GM12878 (cell line): ENCODE data around the gene MAVS. TPM values are rescaled to one million over a fixed set of nuclear protein-coding genes. Genes with fewer than 3 reads are reported as not detected.
A peak's percentile ranks its signal among the peaks of the same experiment; 100 is the strongest.
"Not testable (repeated sequence)": the region's sequence is repeated elsewhere in the genome, so short reads cannot be mapped to it uniquely, and the experiment has no call there.

Experiments used
- ATAC-seq: fragments of 200-7000 bp; cut with Tn5 transposase; 3 replicates; pipeline ENCODE4 v1.9.1; 2020; ENCODE audit warnings: mild to moderate bottlenecking, moderate library complexity
- BruUV-seq: library from RNA; stranded (reverse); fragments of 400-500 nt; replicated peaks from 2 replicates; lab custom pipeline; 2021; lab: Mats Ljungman, UMichigan
- CTCF ChIA-PET: fragments of 300-600 bp; sonication (Branson Sonifier 250); formaldehyde crosslinking; extraction: SDS; loops from one replicate; lab custom pipeline; 2021; ENCODE audit warnings: inconsistent platforms; lab: Yijun Ruan, JAX
- POLR2A ChIA-PET: fragments of 350-600 bp; formaldehyde crosslinking; extraction: SDS; loops from one replicate; lab custom pipeline; 2021; ENCODE audit warnings: inconsistent platforms; lab: Charles Lee
- RAD21 ChIA-PET: fragments of 300-600 bp; sonication (Branson Sonifier 250); formaldehyde crosslinking; loops from one replicate; lab custom pipeline; 2023; ENCODE audit warnings: antibody characterized with exemption; ENCODE audit not compliant: unreplicated experiment; lab: Charles Lee
- SMC1A ChIA-PET: fragments of 300-600 bp; sonication (Branson Sonifier 250); formaldehyde crosslinking; loops from one replicate; lab custom pipeline; 2023; ENCODE audit not compliant: unreplicated experiment, uncharacterized antibody; lab: Charles Lee
- DNase-seq: peaks from one replicate; pipeline ENCODE4 v3.0.0-alpha.2; 2011; ENCODE audit warnings: low read depth, low spot score
- FAIRE-seq: peaks from 3 replicates; lab custom pipeline; 2011; peaks lifted over from hg19 to GRCh38; lab: Jason Lieb, UNC
- H2AFZ ChIP-seq: 2 replicates; pipeline ENCODE4 v1.6.0; 2011; ENCODE audit warnings: low read depth, low read length, control low read depth; ENCODE audit not compliant: control insufficient read depth
- H3K27ac ChIP-seq: 2 replicates; pipeline ENCODE4 v1.5.1; 2011; ENCODE audit warnings: control low read depth; ENCODE audit not compliant: control insufficient read depth, insufficient read depth
- H3K27me3 ChIP-seq, 2 experiments: replicated peaks in 1 of 2; 2 replicates each; pipeline versions ENCODE4 v1.6.0 to v1.6.1; 2011; ENCODE audit warnings: low read length in 1 of 2; ENCODE audit not compliant: control insufficient read depth in 2 of 2, insufficient read depth in 2 of 2
- H3K36me3 ChIP-seq, 2 experiments: 2 replicates each; pipeline ENCODE4 v1.5.1; 2011; ENCODE audit warnings: low read length in 1 of 2; ENCODE audit not compliant: control insufficient read depth in 2 of 2, insufficient read depth in 2 of 2
- H3K4me1 ChIP-seq: 2 replicates; pipeline ENCODE4 v1.6.1; 2011; ENCODE audit warnings: mild to moderate bottlenecking, low read length, moderate library complexity, mixed read lengths; ENCODE audit not compliant: control insufficient read depth, insufficient read depth
- H3K4me2 ChIP-seq: 2 replicates; pipeline ENCODE4 v1.6.0; 2011; ENCODE audit warnings: control low read depth; ENCODE audit not compliant: control insufficient read depth, insufficient read depth
- H3K4me3 ChIP-seq: fragments of 200-600 bp; sonication (generic); 2 replicates; pipeline ENCODE4 v1.5.1; 2016
- H3K79me2 ChIP-seq: 2 replicates; pipeline ENCODE4 v1.6.0; 2011; ENCODE audit warnings: low read length; ENCODE audit not compliant: control insufficient read depth, insufficient read depth
- H3K9ac ChIP-seq: 2 replicates; pipeline ENCODE4 v1.8.0; 2011; ENCODE audit warnings: low read length, control low read depth, mixed read lengths; ENCODE audit not compliant: control insufficient read depth, insufficient read depth
- H3K9me3 ChIP-seq: replicated peaks from 3 replicates; pipeline ENCODE4 v1.5.1; 2011; ENCODE audit warnings: mild to moderate bottlenecking, low read length; ENCODE audit not compliant: control insufficient read depth, insufficient read depth
- H4K20me1 ChIP-seq: 2 replicates; pipeline ENCODE4 v1.6.0; 2011; ENCODE audit not compliant: control insufficient read depth, insufficient read depth
- TCF3 ChIP-seq: IDR thresholded peaks from 2 replicates; pipeline ENCODE4 v1.6.1; 2012; ENCODE audit warnings: low read depth, mild to moderate bottlenecking, low read length, borderline replicate concordance; ENCODE audit not compliant: insufficient read depth
- WGBS: methylation state at CpG from one replicate; pipeline ENCODE4 v1.1.6; 2016; ENCODE audit warnings: low lambda C conversion rate; ENCODE audit not compliant: insufficient replicate concordance, insufficient coverage; ENCODE audit errors: missing lambda C conversion rate; 5-methylcytosine and 5-hydroxymethylcytosine counted together
- in situ Hi-C: fragments of 300-500 bp; cut with MboI; formaldehyde crosslinking; loops from 9 replicates; pipeline ENCODE4 v1.14.3; 2018; ENCODE audit warnings: mixed read lengths
- intact Hi-C: fragments of 100-400 bp; cut with micrococcal nuclease; formaldehyde crosslinking; loops from one replicate; pipeline ENCODE4 v1.14.2; 2022; ENCODE audit not compliant: unreplicated experiment
- polyA plus RNA-seq, 11 experiments: library from polyadenylated mRNA; depleted of rRNA in 4 of 11; unstranded in 6 of 11; stranded (reverse) in 5 of 11; fragments of >200 nt; fragmentation: Nextera tagmentation in 4 of 11; fragmentation: Illumina TruSeq in 1 of 11; extraction: Ambion mirVana in 4 of 11; extraction: Trizol in 1 of 11; gene quantifications; 1 replicate in 1 of 11; 2 replicates in 10 of 11; pipeline versions ENCODE4 v1.2.1 to v1.2.3, GENCODE V29; 2011 to 2016; ENCODE audit warnings: inconsistent platforms in 2 of 11, missing spikeins in 2 of 11, low read depth in 1 of 11
- total RNA-seq, 4 experiments: library from RNA; depleted of rRNA in 3 of 4; stranded (reverse); fragments of >200 nt in 3 of 4; fragmentation: Illumina TruSeq in 1 of 4; extraction: Trizol in 1 of 4; gene quantifications; 2 replicates each; pipeline versions ENCODE4 v1.2.1 to v1.2.3, GENCODE V29; 2013 to 2021
- TF ChIP-seq, protein P1 (sequence below): fragments of 450-650 bp; IDR thresholded peaks from 2 replicates; pipeline ENCODE4 v1.6.1; 2016; ENCODE audit warnings: mild to moderate bottlenecking, moderate library complexity, borderline replicate concordance

The MAVS gene
- total and polyA plus RNA-seq, 10 of the 15 experiments (the other 5 are each of a cell fraction or from before 2014, with no cell fraction given) = 1.6 to 25.2 (median 12.6) TPM

DNA sequence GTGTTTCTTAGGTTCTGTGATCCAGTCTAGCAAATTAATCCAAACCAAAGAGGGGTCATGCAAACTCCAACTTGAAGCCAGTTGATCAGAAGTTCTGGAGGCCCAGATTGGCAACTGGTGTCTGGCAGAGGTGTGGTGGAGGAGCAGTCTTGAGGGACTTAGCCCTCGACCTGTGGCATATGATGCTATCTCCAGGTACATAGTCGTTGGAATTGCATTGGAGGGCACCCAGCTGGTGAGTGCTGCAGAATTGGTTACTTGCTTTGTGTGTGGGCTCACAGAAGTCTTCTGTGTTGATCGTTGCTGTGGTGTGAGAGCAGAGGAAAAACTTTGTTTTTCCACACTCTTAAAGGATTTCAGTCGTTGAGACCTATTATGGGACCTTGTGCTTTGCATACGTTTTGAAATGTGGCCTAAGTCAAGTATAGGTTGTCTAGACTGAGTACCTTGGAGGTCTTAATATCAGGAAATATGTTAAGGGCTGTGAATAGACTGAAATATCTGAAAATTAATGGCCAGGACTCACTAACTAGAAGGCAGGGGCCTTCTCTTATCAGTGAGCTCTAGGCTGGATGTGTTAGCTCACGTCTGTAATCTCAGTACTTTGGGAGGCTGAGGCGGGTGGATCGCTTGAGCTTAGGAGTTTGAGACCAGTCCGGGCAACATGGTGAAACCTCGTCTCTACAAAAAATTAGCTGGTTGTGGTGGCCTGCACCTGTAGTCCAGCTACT lies 50.4 kb downstream of the MAVS start:
- H2AFZ ChIP-seq = no peak overlapping the region
- peak overlapping the region; percentile 49 for H3K4me3 ChIP-seq
- WGBS = 16% methylated on average over 10 of the region's 10 CpGs
- ChIA-PET RAD21 (interaction anchor here (0.9 to 2.4 kb wide), 3 partner anchors 10 to 13 kb away, joined by 3 to 10 read pairs (median 4); no protein-coding TSS in a partner anchor), CTCF (interaction anchor here (1.4 kb wide), 1 partner anchor 10 kb away, joined by 9 read pairs; no protein-coding TSS in a partner anchor)
- TSS peak; percentile 6 for BruUV-seq
- H4K20me1 ChIP-seq = peaks cover 16% of the 10 kb centered on the region
- intact Hi-C loops = no loop called here
- peaks cover 93% of the 10 kb centered on the region for H3K79me2 ChIP-seq
- no peaks in the 10 kb centered on the region for H3K27me3 ChIP-seq
- TF ChIP-seq, protein P1, sequence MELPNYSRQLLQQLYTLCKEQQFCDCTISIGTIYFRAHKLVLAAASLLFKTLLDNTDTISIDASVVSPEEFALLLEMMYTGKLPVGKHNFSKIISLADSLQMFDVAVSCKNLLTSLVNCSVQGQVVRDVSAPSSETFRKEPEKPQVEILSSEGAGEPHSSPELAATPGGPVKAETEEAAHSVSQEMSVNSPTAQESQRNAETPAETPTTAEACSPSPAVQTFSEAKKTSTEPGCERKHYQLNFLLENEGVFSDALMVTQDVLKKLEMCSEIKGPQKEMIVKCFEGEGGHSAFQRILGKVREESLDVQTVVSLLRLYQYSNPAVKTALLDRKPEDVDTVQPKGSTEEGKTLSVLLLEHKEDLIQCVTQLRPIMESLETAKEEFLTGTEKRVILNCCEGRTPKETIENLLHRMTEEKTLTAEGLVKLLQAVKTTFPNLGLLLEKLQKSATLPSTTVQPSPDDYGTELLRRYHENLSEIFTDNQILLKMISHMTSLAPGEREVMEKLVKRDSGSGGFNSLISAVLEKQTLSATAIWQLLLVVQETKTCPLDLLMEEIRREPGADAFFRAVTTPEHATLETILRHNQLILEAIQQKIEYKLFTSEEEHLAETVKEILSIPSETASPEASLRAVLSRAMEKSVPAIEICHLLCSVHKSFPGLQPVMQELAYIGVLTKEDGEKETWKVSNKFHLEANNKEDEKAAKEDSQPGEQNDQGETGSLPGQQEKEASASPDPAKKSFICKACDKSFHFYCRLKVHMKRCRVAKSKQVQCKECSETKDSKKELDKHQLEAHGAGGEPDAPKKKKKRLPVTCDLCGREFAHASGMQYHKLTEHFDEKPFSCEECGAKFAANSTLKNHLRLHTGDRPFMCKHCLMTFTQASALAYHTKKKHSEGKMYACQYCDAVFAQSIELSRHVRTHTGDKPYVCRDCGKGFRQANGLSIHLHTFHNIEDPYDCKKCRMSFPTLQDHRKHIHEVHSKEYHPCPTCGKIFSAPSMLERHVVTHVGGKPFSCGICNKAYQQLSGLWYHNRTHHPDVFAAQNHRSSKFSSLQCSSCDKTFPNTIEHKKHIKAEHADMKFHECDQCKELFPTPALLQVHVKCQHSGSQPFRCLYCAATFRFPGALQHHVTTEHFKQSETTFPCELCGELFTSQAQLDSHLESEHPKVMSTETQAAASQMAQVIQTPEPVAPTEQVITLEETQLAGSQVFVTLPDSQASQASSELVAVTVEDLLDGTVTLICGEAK = no peak
- TF ChIP-seq TCF3 = no peak
- TF ChIP-seq, all 136 proteins: peak for 0
- in situ Hi-C loops = no loop called here
- ATAC-seq (peak; percentile 28), FAIRE-seq (no peak), DNase-seq (no peak)
- H3K9me3 ChIP-seq = no peaks in the 10 kb centered on the region
- peaks cover 2 to 7% of the 10 kb centered on the region in 2 experiments; a peak in 3 of 4 replicates for H3K36me3 ChIP-seq
- H3K4me1 ChIP-seq = peaks cover 34% of the 10 kb centered on the region
- no peak overlapping the region for H3K27ac ChIP-seq
- ChIA-PET POLR2A (interaction anchor here (0.6 to 1.3 kb wide), 2 partner anchors 9 to 80 kb away, joined by 4 to 16 read pairs; no protein-coding TSS in a partner anchor), SMC1A (interaction anchor here (0.5 to 9.8 kb wide), 3 partner anchors 10 to 39 kb away, joined by 3 to 69 read pairs (median 4); no protein-coding TSS in a partner anchor)
- peak overlapping the region; percentile 60 for H3K4me2 ChIP-seq
- peak overlapping the region; percentile 30; the same call in 1 of the 2 replicates for H3K9ac ChIP-seq

- H2AFZ ChIP-seq, H3K27ac ChIP-seq, H3K36me3 ChIP-seq, H3K9ac ChIP-seq, in situ Hi-C loops, DNase-seq, H3K4me2 ChIP-seq, intact Hi-C loops, ATAC-seq, BruUV-seq, H3K9me3 ChIP-seq, H3K27me3 ChIP-seq, H3K4me3 ChIP-seq, FAIRE-seq: not testable (repeated sequence)
- CTCF ChIA-PET = interaction anchor here (0.7 to 1.4 kb wide), 3 partner anchors 8 to 30 kb away, joined by 3 to 9 read pairs (median 6); no protein-coding TSS in a partner anchor
- peaks cover 93% of the 10 kb centered on the region for H3K79me2 ChIP-seq
- peaks cover 16% of the 10 kb centered on the region for H4K20me1 ChIP-seq
- RAD21 ChIA-PET = interaction anchor here (2.4 kb wide), 1 partner anchor 9 kb away, joined by 10 read pairs; no protein-coding TSS in a partner anchor
- SMC1A ChIA-PET = interaction anchor here (1.1 to 9.8 kb wide), 2 partner anchors 9 to 11 kb away, joined by 4 to 69 read pairs; no protein-coding TSS in a partner anchor
- 31% methylated on average over 9 of the region's 9 CpGs for whole genome bisulfite sequencing
- POLR2A ChIA-PET = interaction anchor here (0.7 to 1.3 kb wide), 2 partner anchors 8 to 71 kb away, joined by 3 to 16 read pairs; no protein-coding TSS in a partner anchor
- H3K4me1 ChIP-seq = peaks cover 28% of the 10 kb centered on the region
These were observed 51.5 kb downstream of the MAVS start for GRCh38 chr20:3898181-3898580.
